KMS-11 (cell line): ENCODE data around the gene PLCB4.

Experiments used
- H2AFZ ChIP-seq: fragments of 200-600 bp; sonication (generic); 2 replicates; pipeline ENCODE4 v1.6.1; 2016; ENCODE audit warnings: antibody characterized with exemption, mixed run types, low read depth
- H3K27ac ChIP-seq: fragments of 200-600 bp; sonication (generic); 2 replicates; pipeline ENCODE4 v1.6.1; 2016; ENCODE audit warnings: mild to moderate bottlenecking, mixed run types
- H3K27me3 ChIP-seq: fragments of 200-600 bp; sonication (generic); 2 replicates; pipeline ENCODE4 v1.6.1; 2017; ENCODE audit warnings: mild to moderate bottlenecking, low read depth, mixed run types, moderate library complexity; ENCODE audit not compliant: insufficient read depth
- H3K36me3 ChIP-seq: fragments of 200-600 bp; sonication (generic); 2 replicates; pipeline ENCODE4 v1.6.1; 2017; ENCODE audit warnings: mild to moderate bottlenecking, mixed run types; ENCODE audit not compliant: insufficient read depth
- H3K4me1 ChIP-seq: fragments of 200-600 bp; sonication (generic); 2 replicates; pipeline ENCODE4 v1.6.1; 2016; ENCODE audit warnings: mild to moderate bottlenecking, low read depth, mixed run types; ENCODE audit not compliant: poor library complexity, severe bottlenecking
- H3K4me2 ChIP-seq: fragments of 200-600 bp; sonication (generic); 2 replicates; pipeline ENCODE4 v1.7.0; 2016; ENCODE audit warnings: mild to moderate bottlenecking, mixed run types
- H3K4me3 ChIP-seq: fragments of 200-600 bp; sonication (generic); IDR thresholded peaks from 2 replicates; pipeline ENCODE4 v1.6.1; 2017; ENCODE audit warnings: low read depth, low read length, mixed read lengths; ENCODE audit not compliant: insufficient read depth
- H3K79me2 ChIP-seq: fragments of 200-600 bp; sonication (generic); 2 replicates; pipeline ENCODE4 v1.6.1; 2016; ENCODE audit warnings: low read depth, mixed run types; ENCODE audit not compliant: insufficient read depth
- H3K9ac ChIP-seq: fragments of 200-600 bp; sonication (generic); 2 replicates; pipeline ENCODE4 v1.6.1; 2016; ENCODE audit warnings: mild to moderate bottlenecking, mixed run types
- H4K20me1 ChIP-seq: fragments of 200-600 bp; sonication (generic); 2 replicates; pipeline ENCODE4 v1.6.1; 2016; ENCODE audit warnings: mild to moderate bottlenecking, mixed run types; ENCODE audit not compliant: insufficient read depth
- TF ChIP-seq, protein P1 (sequence below): fragments of 200-600 bp; sonication (generic); conservative IDR thresholded peaks from 2 replicates; pipeline ENCODE4 v1.6.1; 2017; ENCODE audit warnings: low read depth, mild to moderate bottlenecking, antibody characterized with exemption, low read length, moderate library complexity, mixed read lengths

Gene PLCB4

DNA sequence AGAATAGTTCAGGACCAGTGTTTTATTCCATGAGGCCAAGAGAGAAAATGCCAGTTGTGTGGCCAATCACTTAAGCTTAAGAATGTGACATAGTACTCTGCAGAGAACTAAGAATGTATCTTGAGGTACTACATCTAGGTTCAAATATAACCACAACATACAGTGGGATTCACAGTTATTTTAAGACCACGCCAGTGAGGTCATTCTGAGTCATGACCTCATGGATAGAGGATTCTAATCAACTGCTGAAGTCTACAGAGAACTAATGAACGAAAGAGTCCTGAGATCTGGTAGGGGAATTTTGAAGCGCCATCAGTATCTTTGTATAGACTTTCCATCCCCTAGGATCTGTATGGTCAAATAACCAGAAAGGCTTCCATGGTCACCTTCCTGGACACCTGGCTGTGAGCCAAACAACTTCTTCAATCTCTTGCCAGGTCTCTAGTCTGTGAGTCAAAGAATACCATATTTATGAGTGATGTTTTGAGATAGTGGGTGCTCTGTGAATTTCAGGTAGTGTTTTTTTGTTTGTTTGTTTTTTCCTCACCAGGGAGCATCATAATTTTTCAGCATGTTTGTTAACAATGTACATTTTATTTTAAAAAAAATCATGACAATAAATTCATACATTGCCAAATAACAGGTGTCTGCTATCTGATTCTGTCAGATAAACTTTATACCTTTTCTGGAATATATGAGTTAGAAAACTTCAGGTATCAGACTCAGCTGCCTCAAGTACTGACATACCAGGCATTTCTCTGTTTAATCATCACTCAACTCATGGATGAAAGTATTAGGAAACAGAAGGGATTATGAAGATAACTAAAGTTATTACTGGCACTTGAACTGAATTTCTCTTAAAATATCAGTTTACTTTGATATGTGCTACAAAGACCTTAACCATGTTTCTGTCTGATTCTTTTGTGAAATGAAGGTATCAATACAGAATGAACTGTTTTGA is 217.9 kb downstream of the PLCB4 start:
- H3K9ac ChIP-seq, result no peak overlapping the region
- no peaks in the 10 kb centered on the region for H4K20me1 ChIP-seq
- TF ChIP-seq, protein P1, sequence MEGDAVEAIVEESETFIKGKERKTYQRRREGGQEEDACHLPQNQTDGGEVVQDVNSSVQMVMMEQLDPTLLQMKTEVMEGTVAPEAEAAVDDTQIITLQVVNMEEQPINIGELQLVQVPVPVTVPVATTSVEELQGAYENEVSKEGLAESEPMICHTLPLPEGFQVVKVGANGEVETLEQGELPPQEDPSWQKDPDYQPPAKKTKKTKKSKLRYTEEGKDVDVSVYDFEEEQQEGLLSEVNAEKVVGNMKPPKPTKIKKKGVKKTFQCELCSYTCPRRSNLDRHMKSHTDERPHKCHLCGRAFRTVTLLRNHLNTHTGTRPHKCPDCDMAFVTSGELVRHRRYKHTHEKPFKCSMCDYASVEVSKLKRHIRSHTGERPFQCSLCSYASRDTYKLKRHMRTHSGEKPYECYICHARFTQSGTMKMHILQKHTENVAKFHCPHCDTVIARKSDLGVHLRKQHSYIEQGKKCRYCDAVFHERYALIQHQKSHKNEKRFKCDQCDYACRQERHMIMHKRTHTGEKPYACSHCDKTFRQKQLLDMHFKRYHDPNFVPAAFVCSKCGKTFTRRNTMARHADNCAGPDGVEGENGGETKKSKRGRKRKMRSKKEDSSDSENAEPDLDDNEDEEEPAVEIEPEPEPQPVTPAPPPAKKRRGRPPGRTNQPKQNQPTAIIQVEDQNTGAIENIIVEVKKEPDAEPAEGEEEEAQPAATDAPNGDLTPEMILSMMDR, result no peak
- H2AFZ ChIP-seq, result no peak overlapping the region
- H3K27ac ChIP-seq, result no peak overlapping the region
- H3K4me3 ChIP-seq, result no peak overlapping the region
- no peaks in the 10 kb centered on the region for H3K27me3 ChIP-seq
- H3K4me2 ChIP-seq, result no peak overlapping the region
- no peaks in the 10 kb centered on the region for H3K4me1 ChIP-seq
- H3K36me3 ChIP-seq, result no peaks in the 10 kb centered on the region
- no peaks in the 10 kb centered on the region for H3K79me2 ChIP-seq

GRCh38 chr20:9287826-9288225 is 218.9 kb downstream of the PLCB4 start:
- Histone ChIP-seq H3K4me3 (no peak overlapping the region), H3K27me3 (no peaks in the 10 kb centered on the region), H3K79me2 (no peaks in the 10 kb centered on the region), H2AFZ (no peak overlapping the region), H3K4me1 (no peaks in the 10 kb centered on the region), H3K9ac (no peak overlapping the region), H4K20me1 (no peaks in the 10 kb centered on the region), H3K27ac (no peak overlapping the region), H3K36me3 (no peaks in the 10 kb centered on the region), H3K4me2 (no peak overlapping the region)
- TF ChIP-seq, protein P1, result no peak

GRCh38 chr20:9290331-9290730 is 221.4 kb downstream of the PLCB4 start:
- H4K20me1 ChIP-seq, result no peaks in the 10 kb centered on the region
- TF ChIP-seq, protein P1, result no peak
- H3K4me2 ChIP-seq, result no peak overlapping the region
- no peak overlapping the region for H2AFZ ChIP-seq
- H3K4me3 ChIP-seq, result no peak overlapping the region
- no peaks in the 10 kb centered on the region for H3K36me3 ChIP-seq
- H3K79me2 ChIP-seq, result no peaks in the 10 kb centered on the region
- H3K27me3 ChIP-seq, result no peaks in the 10 kb centered on the region
- H3K4me1 ChIP-seq, result no peaks in the 10 kb centered on the region
- H3K9ac ChIP-seq, result no peak overlapping the region
- H3K27ac ChIP-seq, result no peak overlapping the region

DNA sequence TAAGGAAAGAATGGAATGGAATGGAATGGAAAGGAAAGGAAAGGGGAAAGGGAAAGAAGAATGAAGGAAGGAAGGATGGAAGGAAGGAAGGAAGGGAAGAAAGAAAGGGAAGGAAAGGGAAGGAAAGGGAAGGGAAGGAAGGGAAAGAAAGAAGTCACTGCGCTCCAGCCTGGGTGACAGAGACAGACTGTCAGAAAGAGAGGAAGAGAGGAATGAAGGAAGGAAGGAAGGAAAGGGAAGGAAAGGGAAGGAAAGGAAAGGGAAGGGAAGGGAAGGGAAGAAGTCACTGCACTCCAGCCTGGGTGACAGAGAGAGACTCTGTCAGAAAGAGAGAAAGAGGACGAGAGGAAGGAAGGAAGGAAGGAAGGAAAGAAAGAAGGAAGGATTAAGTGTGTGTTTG is 224.3 kb downstream of the PLCB4 start:
- H3K27me3 ChIP-seq, result no peaks in the 10 kb centered on the region
- no peaks in the 10 kb centered on the region for H4K20me1 ChIP-seq
- H3K36me3 ChIP-seq, result no peaks in the 10 kb centered on the region
- no peak overlapping the region for H3K4me2 ChIP-seq
- TF ChIP-seq, protein P1, result no peak
- no peaks in the 10 kb centered on the region for H3K79me2 ChIP-seq
- H2AFZ ChIP-seq, result no peak overlapping the region
- no peak overlapping the region for H3K9ac ChIP-seq
- H3K27ac ChIP-seq, result no peak overlapping the region
- no peak overlapping the region for H3K4me3 ChIP-seq
- H3K4me1 ChIP-seq, result no peaks in the 10 kb centered on the region
